Spleen (tissue), 11 donors: Measurements from ENCODE around the gene DPM3. TPM values are rescaled to one million over a fixed set of nuclear protein-coding genes. Genes with fewer than 3 reads are reported as not detected.

ENCODE experiments used
- DNase-seq: peaks from one replicate; pipeline ENCODE4 v3.0.0-alpha.2; 2020
- H3K27ac ChIP-seq, 8 donors: fragments of 200-600 bp; sonication (generic) in 7 of 8; 1 replicate in 4 of 8; 2 replicates in 4 of 8; pipeline versions ENCODE4 v1.5.0 to v1.8.0; 2016 to 2021; ENCODE audit warnings: inconsistent platforms in 4 of 8, mild to moderate bottlenecking in 4 of 8, moderate library complexity in 1 of 8
- H3K27me3 ChIP-seq, 7 donors: fragments of 200-600 bp; sonication (generic) in 6 of 7; replicated peaks in 1 of 7; 1 replicate in 4 of 7; 2 replicates in 3 of 7; pipeline versions ENCODE4 v1.5.0 to v1.8.0; 2016 to 2021; ENCODE audit warnings: inconsistent platforms in 3 of 7, mild to moderate bottlenecking in 1 of 7
- H3K36me3 ChIP-seq, 6 donors: fragments of 200-600 bp; sonication (generic) in 5 of 6; 1 replicate in 4 of 6; 2 replicates in 2 of 6; pipeline versions ENCODE4 v1.5.0 to v1.8.0; 2016 to 2021; ENCODE audit warnings: inconsistent platforms in 2 of 6
- H3K4me1 ChIP-seq, 6 donors: fragments of 200-600 bp; sonication (generic) in 5 of 6; 1 replicate in 3 of 6; 2 replicates in 3 of 6; pipeline versions ENCODE4 v1.5.0 to v1.8.0; 2016 to 2021; ENCODE audit warnings: inconsistent platforms in 3 of 6
- H3K4me3 ChIP-seq, 8 donors: fragments of 200-600 bp; sonication (generic) in 7 of 8; 1 replicate in 4 of 8; 2 replicates in 4 of 8; pipeline versions ENCODE4 v1.5.0 to v1.8.0; 2016 to 2021; ENCODE audit warnings: inconsistent platforms in 4 of 8, mild to moderate bottlenecking in 4 of 8, moderate library complexity in 2 of 8
- H3K9me3 ChIP-seq, 8 donors: fragments of 200-600 bp; sonication (generic) in 7 of 8; 1 replicate in 4 of 8; 2 replicates in 4 of 8; pipeline versions ENCODE4 v1.5.0 to v1.8.0; 2016 to 2021; ENCODE audit warnings: inconsistent platforms in 4 of 8
- CTCF ChIP-seq, 11 experiments: fragments of 200-600 bp in 7 of 11; fragments of 450-650 bp in 4 of 11; sonication (generic) in 4 of 11; IDR thresholded peaks in 8 of 11; conservative IDR thresholded peaks in 3 of 11; 1 replicate in 7 of 11; 2 replicates in 4 of 11; pipeline versions ENCODE4 v1.4.0 to v1.8.0; 2016 to 2021; ENCODE audit warnings: antibody characterized with exemption in 11 of 11, inconsistent platforms in 4 of 11, mild to moderate bottlenecking in 1 of 11
- POLR2A ChIP-seq, 3 donors: fragments of 450-650 bp; IDR thresholded peaks; one replicate each; pipeline ENCODE4 v1.5.1; 2017; ENCODE audit warnings: antibody characterized with exemption in 3 of 3, mild to moderate bottlenecking in 1 of 3
- POLR2AphosphoS5 ChIP-seq, 3 donors: sonication (generic); formaldehyde crosslinking; IDR thresholded peaks; one replicate each; pipeline ENCODE4 v1.5.1; 2017; ENCODE audit warnings: antibody characterized with exemption in 3 of 3
- WGBS, 5 donors: extraction: QIAGEN DNeasy Blood & Tissue Kit in 3 of 5; methylation state at CpG; one replicate each; pipeline versions ENCODE4 v1.1.5 to v1.1.7; 2013 to 2018; 5-methylcytosine and 5-hydroxymethylcytosine counted together
- intact Hi-C: fragments of 100-400 bp; cut with DNase I; formaldehyde crosslinking; loops from one replicate; pipeline ENCODE4 v1.15.0; 2023; ENCODE audit warnings: low total_unique reads
- polyA plus RNA-seq, 3 donors: library from polyadenylated mRNA; stranded (reverse); fragments of 200-250 nt; gene quantifications; one replicate each; pipeline ENCODE4 v1.2.1, GENCODE V29; 2013
- total RNA-seq, 7 donors: library from RNA; depleted of rRNA in 3 of 7; stranded (reverse); fragments of >200 nt in 3 of 7; fragmentation: NEBNext Ultra II Directional in 4 of 7; extraction: Animal tissue kit (Norgen Biotek cat#: 25700) in 4 of 7; gene quantifications; one replicate each; pipeline versions ENCODE4 v1.1.0 to v1.2.1, GENCODE V29; 2016 to 2021
- donor health status: healthy with polysubstance abuse.
- donor health status: DM: no; HTN: no; CAD: no; lungs with moderate emphysema.
- donor health status: DM: no; HTN: no; CAD: no.
- donor health status: Bipolar disorder and iron deficiency.
- donor health status: healthy.
- donor health status: DM: no; HTN: no; CAD: no.
- donor health status: DM: yes; HTN: yes; CAD: no.

Gene DPM3
- total and polyA plus RNA-seq, 10 donors, result 25.0 to 262 (median 54.1) TPM

- no peak for DNase-seq
- intact Hi-C loops, result no loop called here
- Histone ChIP-seq H3K4me3 (no peak overlapping the region), H3K9me3 (no peaks in the 10 kb centered on the region), H3K4me1 (no peaks in the 10 kb centered on the region), H3K27ac (no peak overlapping the region), H3K36me3 (no peaks in the 10 kb centered on the region), H3K27me3 (peaks cover 0 to 8% (median 0%) of the 10 kb centered on the region in 7 donors)
- TF ChIP-seq POLR2AphosphoS5 (IDR thresholded peaks at IDR 0.05) (no peak), CTCF (IDR thresholded peaks at IDR 0.05 in 8 of 11, conservative IDR thresholded peaks at IDR 0.05 in 3 of 11) (no peak), POLR2A (IDR thresholded peaks at IDR 0.05) (no peak)
- 37 to 51% (median 39%) methylated on average over 8 of the region's 8 CpGs for WGBS, 5 donors
Measured at GRCh38 chr1:155110826-155111225, 29.5 kb downstream of the DPM3 start.

- Histone ChIP-seq H3K4me1 (no peaks in the 10 kb centered on the region), H3K9me3 (no peaks in the 10 kb centered on the region), H3K27ac (no peak overlapping the region), H3K36me3 (no peaks in the 10 kb centered on the region), H3K4me3 (no peak overlapping the region), H3K27me3 (peaks cover 0 to 8% (median 0%) of the 10 kb centered on the region in 7 donors)
- intact Hi-C loops, result no loop called here
- TF ChIP-seq POLR2AphosphoS5 (IDR thresholded peaks at IDR 0.05) (no peak), POLR2A (IDR thresholded peaks at IDR 0.05) (no peak), CTCF (IDR thresholded peaks at IDR 0.05 in 8 of 11, conservative IDR thresholded peaks at IDR 0.05 in 3 of 11) (no peak)
- WGBS, 5 donors, result 89 to 92% (median 91%) methylated on average over 8 of the region's 8 CpGs
- DNase-seq, result no peak
Measured at GRCh38 chr1:155110381-155110780, 29.9 kb downstream of the DPM3 start.

GRCh38 chr1:155108296-155108695 is 32.0 kb downstream of the DPM3 start:
- intact Hi-C loops, result no loop called here
- Histone ChIP-seq H3K36me3 (no peaks in the 10 kb centered on the region), H3K9me3 (no peaks in the 10 kb centered on the region), H3K4me3 (no peak overlapping the region), H3K27me3 (peaks cover 0 to 8% (median 0%) of the 10 kb centered on the region in 7 donors), H3K27ac (no peak overlapping the region), H3K4me1 (no peaks in the 10 kb centered on the region)
- 72 to 92% (median 88%) methylated on average over 5 of the region's 5 CpGs for whole genome bisulfite sequencing, 5 donors
- TF ChIP-seq CTCF (IDR thresholded peaks at IDR 0.05 in 8 of 11, conservative IDR thresholded peaks at IDR 0.05 in 3 of 11) (no peak), POLR2A (IDR thresholded peaks at IDR 0.05) (no peak), POLR2AphosphoS5 (IDR thresholded peaks at IDR 0.05) (no peak)
- no peak for DNase-seq

- DNase-seq, result no peak
- Histone ChIP-seq H3K36me3 (no peaks in the 10 kb centered on the region), H3K27ac (no peak overlapping the region), H3K27me3 (peaks cover 0 to 8% (median 0%) of the 10 kb centered on the region in 7 donors), H3K4me1 (peaks cover 0 to 4% (median 0%) of the 10 kb centered on the region in 6 donors), H3K4me3 (no peak overlapping the region), H3K9me3 (no peaks in the 10 kb centered on the region)
- no peak for TF ChIP-seq CTCF (IDR thresholded peaks at IDR 0.05 in 8 of 11, conservative IDR thresholded peaks at IDR 0.05 in 3 of 11)
- no peak for TF ChIP-seq POLR2A (IDR thresholded peaks at IDR 0.05)
- TF ChIP-seq POLR2AphosphoS5 (IDR thresholded peaks at IDR 0.05), result no peak
- intact Hi-C loops, result no loop called here
- WGBS, 5 donors, result 74 to 91% (median 81%) methylated on average over 12 of the region's 12 CpGs
Measured at GRCh38 chr1:155107309-155108264, 32.7 kb downstream of the DPM3 start.
